ENCODE data around the gene FBP2.

The FBP2 gene

GRCh38 chr9:94593459-94594345 lies at the start of gene FBP2:
Gene FBP2, minus strand, starts transcription at chr9:94593824. Its CDS starts 98 bp downstream, at chr9:94593726.
- no peak for DNase-seq (ENCODE audit: low spot score)

GRCh38 chr9:94643176-94643575 lies 49.6 kb upstream of the FBP2 start:
- DNase-seq (ENCODE audit: low spot score), result no peak

- DNase-seq (ENCODE audit: low spot score), result no peak
These were observed 48.9 kb upstream of the FBP2 start for GRCh38 chr9:94642501-94642900.

- DNase-seq (ENCODE audit: low spot score), result no peak
These were observed 46.4 kb upstream of the FBP2 start for GRCh38 chr9:94639999-94640376.

GRCh38 chr9:94639061-94639998 lies 45.7 kb upstream of the FBP2 start, which contains the start of gene FBP1:
Gene FBP1, minus strand, starts transcription at chr9:94639518. Its CDS starts 208 bp downstream, at chr9:94639310.
- DNase-seq (ENCODE audit: low spot score), result no peak

- no peak for DNase-seq (ENCODE audit: low spot score)
These were observed 44.9 kb upstream of the FBP2 start for GRCh38 chr9:94638335-94639060.

GRCh38 chr9:94632737-94633136 lies 39.1 kb upstream of the FBP2 start:
- peak; percentile 52 for DNase-seq (ENCODE audit: low spot score)

- no peak for DNase-seq (ENCODE audit: low spot score)
These were observed 38.0 kb upstream of the FBP2 start for GRCh38 chr9:94631599-94631998.

- no peak for DNase-seq (ENCODE audit: low spot score)
These were observed 37.2 kb upstream of the FBP2 start for GRCh38 chr9:94630833-94631232.

GRCh38 chr9:94630281-94630680 lies 36.7 kb upstream of the FBP2 start:
- DNase-seq (ENCODE audit: low spot score), result no peak

GRCh38 chr9:94627287-94627686 lies 33.7 kb upstream of the FBP2 start:
- no peak for DNase-seq (ENCODE audit: low spot score)

GRCh38 chr9:94625835-94626234 lies 32.2 kb upstream of the FBP2 start:
- no peak for DNase-seq (ENCODE audit: low spot score)

- no peak for DNase-seq (ENCODE audit: low spot score)
These were observed 31.0 kb upstream of the FBP2 start for GRCh38 chr9:94624629-94625028.

- DNase-seq (ENCODE audit: low spot score), result no peak
These were observed 29.6 kb upstream of the FBP2 start for GRCh38 chr9:94623253-94623652.

- DNase-seq (ENCODE audit: low spot score), result no peak
These were observed 28.6 kb upstream of the FBP2 start for GRCh38 chr9:94622087-94622800.

- DNase-seq (ENCODE audit: low spot score), result no peak
These were observed 25.4 kb upstream of the FBP2 start for GRCh38 chr9:94619026-94619425.

- DNase-seq (ENCODE audit: low spot score), result no peak
These were observed 19.4 kb upstream of the FBP2 start for GRCh38 chr9:94613003-94613402.

GRCh38 chr9:94612071-94612470 lies 18.4 kb upstream of the FBP2 start:
- no peak for DNase-seq (ENCODE audit: low spot score)

- no peak for DNase-seq (ENCODE audit: low spot score)
These were observed 18.0 kb upstream of the FBP2 start for GRCh38 chr9:94611638-94612068.

- DNase-seq (ENCODE audit: low spot score), result no peak
These were observed 16.6 kb upstream of the FBP2 start for GRCh38 chr9:94610181-94610606.

- no peak for DNase-seq (ENCODE audit: low spot score)
These were observed 13.7 kb upstream of the FBP2 start for GRCh38 chr9:94607423-94607691.
